NCI-H460 (cell line): ENCODE results near the gene PTPN1. TPM values are rescaled to one million over a fixed set of nuclear protein-coding genes. Genes with fewer than 3 reads are reported as not detected.
A peak's percentile ranks its signal among the peaks of the same experiment; 100 is the strongest.

Experiments used
- DNase-seq: peaks from one replicate; pipeline ENCODE4 v3.0.0-alpha.2; 2016; ENCODE audit warnings: low read depth; ENCODE audit errors: extremely low read depth
- total RNA-seq: library from RNA; depleted of rRNA; stranded (reverse); fragments of >200 nt; shearing (Covaris generic); gene quantifications from 2 replicates; pipeline ENCODE4 v1.2.3, GENCODE V29; 2014

The PTPN1 gene
- total RNA-seq, 1 experiment from 2014 or later: 26.5 TPM

- no peak for DNase-seq
These were observed 60.0 kb downstream of the PTPN1 start for GRCh38 chr20:50569864-50570836.

DNA sequence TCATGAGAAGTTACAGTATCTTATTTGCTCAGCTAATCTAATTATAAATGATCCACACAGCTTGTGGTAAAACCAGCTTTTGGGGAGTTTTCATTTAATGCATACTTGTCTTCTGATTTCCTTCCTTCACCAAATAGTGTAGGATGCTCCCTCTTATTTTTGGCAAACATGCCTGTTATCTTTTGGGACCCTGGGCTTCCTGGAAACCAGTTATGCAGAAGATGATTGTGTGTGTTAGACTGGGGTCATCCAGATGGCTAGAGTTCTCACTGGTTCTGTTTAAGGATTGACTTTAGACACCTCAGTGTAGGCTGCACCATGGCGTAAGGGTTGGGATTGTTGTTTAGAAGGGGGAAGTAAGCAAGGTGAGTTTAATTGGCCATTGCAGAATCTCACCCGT is 61.3 kb downstream of the PTPN1 start:
- DNase-seq: no peak

- DNase-seq: no peak
These were observed 63.0 kb downstream of the PTPN1 start for GRCh38 chr20:50572938-50573777.

GRCh38 chr20:50574108-50574507 is 63.9 kb downstream of the PTPN1 start:
- DNase-seq: no peak

DNA sequence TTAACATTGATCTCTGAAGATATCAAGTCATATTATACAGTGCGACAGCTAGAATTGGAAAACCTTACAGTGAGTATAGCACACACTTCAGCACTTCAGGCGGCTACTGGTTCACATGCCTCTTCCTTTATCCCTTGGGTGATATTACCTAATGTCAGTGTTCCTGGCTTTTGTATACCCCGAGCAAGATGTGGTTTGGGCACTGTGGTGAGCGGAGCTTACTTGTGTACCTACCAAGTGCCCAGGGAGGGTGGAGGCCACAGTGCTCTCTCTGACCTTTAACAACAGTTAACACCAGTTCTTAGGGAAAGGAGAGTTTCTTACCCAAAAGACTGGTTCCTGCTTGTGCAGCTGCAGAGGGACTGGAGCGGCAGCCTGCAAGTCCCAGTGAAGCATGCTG is 64.4 kb downstream of the PTPN1 start:
- DNase-seq: no peak

- peak; percentile 57 for DNase-seq
These were observed 65.9 kb downstream of the PTPN1 start for GRCh38 chr20:50575865-50576720.

- DNase-seq: no peak
These were observed 67.2 kb downstream of the PTPN1 start for GRCh38 chr20:50577175-50578018.

GRCh38 chr20:50578061-50578777 is 68.0 kb downstream of the PTPN1 start:
- DNase-seq: no peak

DNA sequence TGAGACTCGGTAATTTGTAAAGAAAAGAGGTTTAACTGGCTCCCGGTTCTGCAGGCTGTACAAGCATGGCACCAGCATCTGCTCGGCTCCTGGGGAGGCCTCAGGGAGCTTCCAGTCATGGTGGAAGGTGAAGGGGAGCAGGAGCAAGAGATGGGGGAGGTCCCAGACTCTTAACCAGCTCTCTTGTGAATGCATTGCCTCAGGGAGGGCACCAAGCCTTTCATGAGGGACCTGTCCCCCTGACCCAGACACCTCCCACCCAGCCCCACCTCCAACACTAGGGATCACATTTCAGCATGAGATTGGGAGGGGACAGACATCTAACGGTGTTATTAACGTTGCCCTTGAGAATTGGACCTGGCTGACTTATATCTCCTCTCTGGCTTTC is 68.6 kb downstream of the PTPN1 start:
- DNase-seq: no peak

GRCh38 chr20:50579511-50579910 is 69.3 kb downstream of the PTPN1 start:
- DNase-seq: no peak

DNA sequence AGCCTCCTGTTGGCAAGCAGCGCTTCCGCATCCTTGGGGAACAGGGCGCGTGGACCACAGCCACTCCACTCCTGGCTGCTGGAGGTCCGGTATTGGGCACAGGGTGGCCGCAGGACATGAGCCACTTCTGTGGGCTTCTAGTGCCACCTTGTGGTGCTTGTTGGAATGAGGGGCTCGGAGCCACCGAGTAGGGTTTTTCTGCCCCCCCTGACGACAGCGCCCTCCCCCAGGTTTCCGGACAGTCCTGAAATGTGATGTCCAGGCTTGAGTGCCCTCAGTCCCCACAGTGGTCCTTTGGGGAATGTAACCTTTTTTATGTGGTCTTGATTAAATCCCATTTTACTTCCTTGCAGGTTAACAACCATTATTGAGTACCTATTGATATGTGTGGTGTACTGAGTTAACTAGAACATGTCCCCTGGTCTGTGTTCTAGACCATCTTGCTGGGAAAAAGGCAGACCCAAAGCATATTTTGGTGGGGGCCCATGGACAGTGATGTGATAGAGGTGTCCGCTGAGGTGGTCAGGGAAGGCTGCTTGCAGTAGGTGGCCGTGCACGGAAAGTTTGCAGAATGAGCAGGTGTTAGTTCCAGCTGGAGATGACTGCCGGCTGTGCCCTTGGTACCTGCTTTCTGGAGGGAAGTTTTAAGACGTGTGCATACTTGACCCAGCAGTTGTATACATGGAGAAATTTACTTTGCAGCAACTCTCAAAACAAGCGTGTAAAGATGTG is 70.0 kb downstream of the PTPN1 start:
- peak; percentile 66 for DNase-seq

DNA sequence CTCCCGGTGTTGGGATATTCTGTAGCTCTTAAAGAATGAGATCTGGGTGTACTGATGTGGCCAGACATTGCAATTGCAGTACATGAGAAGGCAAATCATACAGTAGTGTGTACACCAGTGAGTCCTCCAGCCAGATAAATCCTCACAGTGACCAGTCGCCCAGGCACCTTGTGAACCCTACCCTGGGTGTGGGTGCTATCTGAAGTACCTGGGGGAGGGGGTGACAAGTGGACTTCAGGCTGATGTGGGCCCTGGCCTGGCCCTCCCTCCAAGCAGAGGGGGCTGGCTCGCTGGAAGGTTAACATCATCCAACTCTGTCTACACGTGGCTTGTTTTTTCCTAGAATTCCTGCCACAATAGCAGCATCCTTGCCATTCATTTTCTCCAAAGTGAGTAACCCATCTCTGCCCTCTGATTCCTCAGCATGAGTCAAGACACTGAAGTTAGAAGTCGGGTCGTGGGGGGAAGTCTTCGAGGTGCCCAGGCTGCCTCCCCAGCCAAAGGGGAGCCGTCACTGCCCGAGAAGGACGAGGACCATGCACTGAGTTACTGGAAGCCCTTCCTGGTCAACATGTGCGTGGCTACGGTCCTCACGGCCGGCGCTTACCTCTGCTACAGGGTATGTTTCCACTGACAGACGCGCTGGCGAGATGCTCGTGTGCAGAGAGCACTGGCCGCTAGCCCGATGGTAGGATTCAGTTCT is 70.8 kb downstream of the PTPN1 start:
- no peak for DNase-seq

- DNase-seq: no peak
These were observed 71.9 kb downstream of the PTPN1 start for GRCh38 chr20:50582092-50582491.

GRCh38 chr20:50582591-50583234 is 72.5 kb downstream of the PTPN1 start:
- DNase-seq: no peak

GRCh38 chr20:50583442-50584150 is 73.4 kb downstream of the PTPN1 start:
- DNase-seq: no peak

- no peak for DNase-seq
These were observed 74.5 kb downstream of the PTPN1 start for GRCh38 chr20:50584687-50585086.

DNA sequence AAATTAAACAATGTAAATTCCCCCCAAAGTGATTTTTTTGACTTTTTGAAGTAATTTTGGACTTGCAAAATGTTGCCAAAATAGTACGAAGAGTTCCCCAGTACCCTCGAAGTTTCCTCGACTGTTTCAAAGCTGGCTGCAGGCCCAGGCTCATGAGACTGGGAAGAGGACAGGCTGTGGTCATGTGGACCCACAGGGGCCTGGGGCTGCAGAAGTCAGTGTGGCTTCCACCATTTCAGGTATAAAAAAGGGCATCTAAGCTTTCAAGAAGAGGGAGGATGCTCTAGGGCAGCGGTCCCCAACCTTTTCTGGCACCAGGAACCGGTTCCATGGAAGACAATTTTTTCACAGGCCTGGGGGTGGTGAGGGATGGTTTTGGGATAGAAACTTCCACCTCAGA is 75.0 kb downstream of the PTPN1 start:
- no peak for DNase-seq
